ENCODE measurements around the gene ALPK1.

- TF ChIP-seq CTCF (IDR thresholded peaks at IDR 0.05; ENCODE audit: low read depth, low read length, missing input control) (no peak), REST (IDR thresholded peaks at IDR 0.05) (no peak), NR2F2 (IDR thresholded peaks at IDR 0.05) (no peak), TAF1 (conservative IDR thresholded peaks at IDR 0.05) (no peak), EGR1 (IDR thresholded peaks at IDR 0.05; ENCODE audit: low read depth in 2 of 2) (no peak), RAD21 (IDR thresholded peaks at IDR 0.05) (no peak), YY1 (IDR thresholded peaks at IDR 0.05) (no peak), MAX (IDR thresholded peaks at IDR 0.05) (no peak), ZBTB33 (IDR thresholded peaks at IDR 0.05) (no peak), ATF3 (IDR thresholded peaks at IDR 0.05) (no peak), RXRA (IDR thresholded peaks at IDR 0.05) (no peak), GABPA (IDR thresholded peaks at IDR 0.05 in 1 of 2, conservative IDR thresholded peaks at IDR 0.05 in 1 of 2) (no peak), FOXA1 (IDR thresholded peaks at IDR 0.05) (no peak)
Measured at GRCh38 chr4:112453321-112453720, 156.2 kb downstream of the ALPK1 start.
